Measurements from ENCODE around the gene MEF2A. TPM values are rescaled to one million over a fixed set of nuclear protein-coding genes. Genes with fewer than 3 reads are reported as not detected.

MEF2A gene
- total and polyA plus RNA-seq, 9 of the 15 experiments (the other 6 are each of a cell fraction or from before 2014, with no cell fraction given): 1.6 to 18.7 (median 8.7) TPM

DNA sequence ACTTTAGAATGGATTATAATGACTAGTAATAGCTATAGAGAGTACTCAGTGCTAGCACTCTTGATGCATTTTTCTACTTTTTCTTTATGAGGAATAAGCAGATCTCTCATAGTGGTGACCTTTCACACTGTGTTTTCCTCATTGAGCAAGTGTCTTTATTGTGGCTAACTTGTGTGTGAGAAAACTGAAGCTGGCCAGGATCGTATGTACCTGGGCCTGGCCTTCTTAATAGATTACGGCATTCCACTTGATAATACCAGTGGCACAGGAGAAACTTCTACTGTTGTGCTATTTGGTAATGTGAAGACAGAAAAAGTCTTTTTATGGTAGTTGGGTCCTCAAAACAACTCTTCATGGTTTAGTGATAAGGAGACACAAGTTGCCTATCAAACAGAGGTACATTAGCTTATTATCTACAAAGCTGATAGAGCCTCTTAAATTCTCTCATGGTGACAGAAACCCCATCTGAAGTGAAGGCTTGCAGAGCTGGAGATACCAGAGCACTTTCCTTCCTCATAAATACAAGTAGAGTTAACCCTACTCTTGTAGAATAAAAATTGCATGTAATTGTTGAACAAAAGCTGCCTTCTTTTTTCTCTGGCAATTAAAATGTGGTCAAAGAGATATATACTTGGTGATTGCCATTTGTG is 102.9 kb downstream of the MEF2A start (continued):
- TF ChIP-seq SOX6 (IDR thresholded peaks at IDR 0.05): no peak
- TF ChIP-seq ZNF121 (CRISPR knock-in tag; conservative IDR thresholded peaks at IDR 0.05): no peak
- TF ChIP-seq HNRNPK (IDR thresholded peaks at IDR 0.05; ENCODE audit: low read depth, low read length, poor library complexity, severe bottlenecking): no peak
- TF ChIP-seq NFXL1 (CRISPR knock-in tag; IDR thresholded peaks at IDR 0.05): no peak
- TF ChIP-seq, protein P1, sequence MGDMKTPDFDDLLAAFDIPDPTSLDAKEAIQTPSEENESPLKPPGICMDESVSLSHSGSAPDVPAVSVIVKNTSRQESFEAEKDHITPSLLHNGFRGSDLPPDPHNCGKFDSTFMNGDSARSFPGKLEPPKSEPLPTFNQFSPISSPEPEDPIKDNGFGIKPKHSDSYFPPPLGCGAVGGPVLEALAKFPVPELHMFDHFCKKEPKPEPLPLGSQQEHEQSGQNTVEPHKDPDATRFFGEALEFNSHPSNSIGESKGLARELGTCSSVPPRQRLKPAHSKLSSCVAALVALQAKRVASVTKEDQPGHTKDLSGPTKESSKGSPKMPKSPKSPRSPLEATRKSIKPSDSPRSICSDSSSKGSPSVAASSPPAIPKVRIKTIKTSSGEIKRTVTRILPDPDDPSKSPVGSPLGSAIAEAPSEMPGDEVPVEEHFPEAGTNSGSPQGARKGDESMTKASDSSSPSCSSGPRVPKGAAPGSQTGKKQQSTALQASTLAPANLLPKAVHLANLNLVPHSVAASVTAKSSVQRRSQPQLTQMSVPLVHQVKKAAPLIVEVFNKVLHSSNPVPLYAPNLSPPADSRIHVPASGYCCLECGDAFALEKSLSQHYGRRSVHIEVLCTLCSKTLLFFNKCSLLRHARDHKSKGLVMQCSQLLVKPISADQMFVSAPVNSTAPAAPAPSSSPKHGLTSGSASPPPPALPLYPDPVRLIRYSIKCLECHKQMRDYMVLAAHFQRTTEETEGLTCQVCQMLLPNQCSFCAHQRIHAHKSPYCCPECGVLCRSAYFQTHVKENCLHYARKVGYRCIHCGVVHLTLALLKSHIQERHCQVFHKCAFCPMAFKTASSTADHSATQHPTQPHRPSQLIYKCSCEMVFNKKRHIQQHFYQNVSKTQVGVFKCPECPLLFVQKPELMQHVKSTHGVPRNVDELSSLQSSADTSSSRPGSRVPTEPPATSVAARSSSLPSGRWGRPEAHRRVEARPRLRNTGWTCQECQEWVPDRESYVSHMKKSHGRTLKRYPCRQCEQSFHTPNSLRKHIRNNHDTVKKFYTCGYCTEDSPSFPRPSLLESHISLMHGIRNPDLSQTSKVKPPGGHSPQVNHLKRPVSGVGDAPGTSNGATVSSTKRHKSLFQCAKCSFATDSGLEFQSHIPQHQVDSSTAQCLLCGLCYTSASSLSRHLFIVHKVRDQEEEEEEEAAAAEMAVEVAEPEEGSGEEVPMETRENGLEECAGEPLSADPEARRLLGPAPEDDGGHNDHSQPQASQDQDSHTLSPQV (IDR thresholded peaks at IDR 0.05): no peak
- no peak for TF ChIP-seq HNRNPL (IDR thresholded peaks at IDR 0.05; ENCODE audit: low read depth, low read length)

- ChIA-PET CTCF (ENCODE audit: low intra/inter-chr PET ratio) (no interaction called here), POLR2A (interaction anchor here (0.8 to 0.9 kb wide), 2 partner anchors 12 to 18 kb away, joined by 3 read pairs; no protein-coding TSS in a partner anchor)
- BruUV-seq (replicated peaks): no TSS peak
- TF ChIP-seq JUN (IDR thresholded peaks at IDR 0.05; ENCODE audit: borderline replicate concordance, low read depth, low read length) (no peak), JUN (CRISPR knock-in tag; IDR thresholded peaks at IDR 0.05; ENCODE audit: borderline replicate concordance) (no peak), ZNF232 (CRISPR knock-in tag; IDR thresholded peaks at IDR 0.05) (no peak), RNF219 (CRISPR knock-in tag; IDR thresholded peaks at IDR 0.05) (no peak), SMARCA4 (IDR thresholded peaks at IDR 0.05) (no peak), BACH1 (tag; IDR thresholded peaks at IDR 0.05) (no peak), ZNF57 (CRISPR knock-in tag; IDR thresholded peaks at IDR 0.05) (no peak), ZNF586 (CRISPR knock-in tag; conservative IDR thresholded peaks at IDR 0.05) (no peak), TEAD1 (CRISPR knock-in tag; IDR thresholded peaks at IDR 0.05) (no peak)
Observed at GRCh38 chr15:99669250-99669649, 103.5 kb downstream of the MEF2A start.

More at GRCh38 chr15:99669250-99669649, 103.5 kb downstream of the MEF2A start:
- DNase-seq (ENCODE audit: extremely low read depth in 1 of 4, low spot score in 3 of 4): no peak
- Histone ChIP-seq H3K4me2 (ENCODE audit: insufficient read depth, low read length) (no peak overlapping the region), H3K27me3 (ENCODE audit: control insufficient read depth in 2 of 2, insufficient read depth in 2 of 2, low read length in 2 of 2) (no peaks in the 10 kb centered on the region), H4K20me1 (replicated peaks; ENCODE audit: control insufficient read depth, insufficient read depth, low read length) (no peaks in the 10 kb centered on the region), H3K4me1 (replicated peaks in 1 of 2; ENCODE audit: control insufficient read depth in 2 of 2, insufficient read depth in 2 of 2, low read length in 2 of 2) (no peaks in the 10 kb centered on the region), H3K27ac (ENCODE audit: extremely low read depth, low read depth, low read length) (no peak overlapping the region), H3K9ac (ENCODE audit: insufficient read depth in 1 of 2, low read depth in 2 of 2, low read length in 2 of 2) (no peak overlapping the region), H3K79me2 (ENCODE audit: control insufficient read depth, insufficient read depth, low read length) (no peaks in the 10 kb centered on the region), H3K9me3 (replicated peaks; ENCODE audit: control insufficient read depth, insufficient read depth, low read depth, low read length) (no peaks in the 10 kb centered on the region), H2AFZ (ENCODE audit: low read depth, low read length) (no peak overlapping the region), H3K4me3 (no peak overlapping the region), H3K36me3 (ENCODE audit: control insufficient read depth, insufficient read depth, low read length) (no peaks in the 10 kb centered on the region), H3K9me1 (ENCODE audit: control insufficient read depth, insufficient read depth, low read length) (no peaks in the 10 kb centered on the region)
- no peak for FAIRE-seq
- WGBS (ENCODE audit: insufficient coverage, low coverage, missing lambda C conversion rate): 63% methylated on average over 1 of the region's 1 CpG
- intact Hi-C loops (cut with micrococcal nuclease): no loop called here
- in situ Hi-C loops (cut with MboI): no loop called here
- no peak for ATAC-seq

Measured in K562 (cell line).